ENCODE results near the gene HOXA10. TPM values are rescaled to one million over a fixed set of nuclear protein-coding genes. Genes with fewer than 3 reads are reported as not detected.
A peak's percentile ranks its signal among the peaks of the same experiment; 100 is the strongest.

The HOXA10 gene
- total RNA-seq, 2 donors from 2014 or later: not detected

DNA sequence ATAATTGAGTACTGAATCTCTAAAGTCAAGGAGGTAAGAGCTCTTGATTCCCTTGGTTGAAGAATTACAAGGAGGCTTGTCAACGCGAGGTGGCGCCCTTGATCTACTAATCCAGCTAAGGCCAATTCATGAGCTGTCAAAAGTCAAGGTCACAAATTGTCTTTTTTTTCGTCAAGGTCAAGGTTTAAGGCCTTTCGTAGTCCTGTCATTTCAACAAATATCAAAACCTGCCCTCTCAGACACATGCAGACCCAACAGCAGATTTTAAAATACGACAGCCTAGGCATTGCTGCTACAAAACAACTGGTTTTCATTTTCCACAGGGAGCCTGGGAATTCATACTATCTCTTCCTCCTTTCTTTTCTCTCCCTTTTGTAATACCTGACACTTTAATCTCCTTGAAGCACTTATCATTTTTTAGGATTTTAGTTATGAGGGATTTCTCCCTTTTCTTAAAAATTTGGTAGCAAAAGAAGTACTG, 22.2 kb upstream of the HOXA10 start:
- Histone ChIP-seq H3K4me1 (ENCODE audit: control insufficient read depth, insufficient read depth, low read length) (no peaks in the 10 kb centered on the region), H3K36me3 (ENCODE audit: control insufficient read depth, insufficient read depth, low read length) (no peaks in the 10 kb centered on the region), H3K27ac (ENCODE audit: low read depth, low read length) (no peak overlapping the region), H3K4me3 (ENCODE audit: low read length) (no peak overlapping the region), H3K9me3 (ENCODE audit: control insufficient read depth, low read length) (no peaks in the 10 kb centered on the region), H3K9ac (ENCODE audit: extremely low read depth, low read length, poor library complexity, severe bottlenecking) (no peak overlapping the region), H3K27me3 (ENCODE audit: control insufficient read depth, insufficient read depth, low read length, poor library complexity, severe bottlenecking) (peaks cover 97% of the 10 kb centered on the region)
- H3K27me3 Mint-ChIP-seq (ENCODE audit: insufficient read depth): peaks cover 94% of the 10 kb centered on the region
- H3K4me1 Mint-ChIP-seq: peaks cover 5% of the 10 kb centered on the region
- H3K36me3 Mint-ChIP-seq (ENCODE audit: low read depth): no peaks in the 10 kb centered on the region
- H3K4me3 Mint-ChIP-seq: no peak overlapping the region
- peak; percentile 95 for DNase-seq
- no peaks in the 10 kb centered on the region for H3K9me3 Mint-ChIP-seq
- TF ChIP-seq, protein P1, sequence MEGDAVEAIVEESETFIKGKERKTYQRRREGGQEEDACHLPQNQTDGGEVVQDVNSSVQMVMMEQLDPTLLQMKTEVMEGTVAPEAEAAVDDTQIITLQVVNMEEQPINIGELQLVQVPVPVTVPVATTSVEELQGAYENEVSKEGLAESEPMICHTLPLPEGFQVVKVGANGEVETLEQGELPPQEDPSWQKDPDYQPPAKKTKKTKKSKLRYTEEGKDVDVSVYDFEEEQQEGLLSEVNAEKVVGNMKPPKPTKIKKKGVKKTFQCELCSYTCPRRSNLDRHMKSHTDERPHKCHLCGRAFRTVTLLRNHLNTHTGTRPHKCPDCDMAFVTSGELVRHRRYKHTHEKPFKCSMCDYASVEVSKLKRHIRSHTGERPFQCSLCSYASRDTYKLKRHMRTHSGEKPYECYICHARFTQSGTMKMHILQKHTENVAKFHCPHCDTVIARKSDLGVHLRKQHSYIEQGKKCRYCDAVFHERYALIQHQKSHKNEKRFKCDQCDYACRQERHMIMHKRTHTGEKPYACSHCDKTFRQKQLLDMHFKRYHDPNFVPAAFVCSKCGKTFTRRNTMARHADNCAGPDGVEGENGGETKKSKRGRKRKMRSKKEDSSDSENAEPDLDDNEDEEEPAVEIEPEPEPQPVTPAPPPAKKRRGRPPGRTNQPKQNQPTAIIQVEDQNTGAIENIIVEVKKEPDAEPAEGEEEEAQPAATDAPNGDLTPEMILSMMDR (conservative IDR thresholded peaks at IDR 0.05): peak; percentile 93
- WGBS, 2 experiments (ENCODE audit: insufficient coverage in 1 of 2, insufficient read length in 1 of 2): 2 to 3% methylated on average over 6 of the region's 6 CpGs
- no peak overlapping the region for H3K27ac Mint-ChIP-seq

DNA sequence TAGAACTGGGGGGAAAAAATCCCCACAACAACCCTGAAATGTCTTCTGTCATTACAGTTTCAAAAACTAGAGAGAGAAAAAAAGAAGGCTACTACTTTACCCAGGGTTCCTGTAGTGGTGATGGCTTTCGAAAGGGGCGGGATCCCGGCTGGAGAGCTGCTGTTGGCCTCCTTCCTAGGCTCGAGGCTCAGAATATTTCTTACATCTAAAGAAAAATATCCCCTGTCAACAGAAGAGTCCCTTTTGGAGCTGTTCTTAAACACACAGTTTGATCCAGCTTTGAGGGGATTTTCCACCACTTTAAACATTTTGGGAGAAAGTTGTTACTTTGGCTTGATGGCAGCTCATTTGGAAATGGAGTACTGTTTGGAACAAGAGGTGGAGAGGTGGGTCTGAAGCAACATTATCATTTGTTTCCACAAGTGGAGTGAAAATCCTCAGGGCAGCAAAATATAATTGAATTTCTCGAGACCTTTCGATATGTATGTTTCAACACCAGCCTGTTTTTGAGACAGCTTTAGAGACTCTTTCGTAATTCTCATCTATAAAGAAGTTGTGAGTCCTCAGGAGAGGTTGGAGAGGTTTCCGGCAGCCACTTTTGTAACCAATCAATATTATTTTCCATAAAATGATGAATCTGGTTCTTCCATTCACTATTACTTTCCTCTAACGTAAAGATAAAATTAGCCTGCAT, 20.7 kb upstream of the HOXA10 start:
- Histone ChIP-seq H3K27ac (ENCODE audit: low read depth, low read length) (no peak overlapping the region), H3K36me3 (ENCODE audit: control insufficient read depth, insufficient read depth, low read length) (no peaks in the 10 kb centered on the region), H3K27me3 (ENCODE audit: control insufficient read depth, insufficient read depth, low read length, poor library complexity, severe bottlenecking) (peaks cover 97% of the 10 kb centered on the region), H3K9me3 (ENCODE audit: control insufficient read depth, low read length) (no peaks in the 10 kb centered on the region), H3K9ac (ENCODE audit: extremely low read depth, low read length, poor library complexity, severe bottlenecking) (no peak overlapping the region), H3K4me1 (ENCODE audit: control insufficient read depth, insufficient read depth, low read length) (no peaks in the 10 kb centered on the region), H3K4me3 (ENCODE audit: low read length) (no peak overlapping the region)
- Mint-ChIP-seq H3K4me3 (no peak overlapping the region), H3K27ac (no peak overlapping the region), H3K27me3 (ENCODE audit: insufficient read depth) (peaks cover 96% of the 10 kb centered on the region), H3K36me3 (ENCODE audit: low read depth) (no peaks in the 10 kb centered on the region), H3K9me3 (no peaks in the 10 kb centered on the region), H3K4me1 (no peaks in the 10 kb centered on the region)
- TF ChIP-seq, protein P1 (conservative IDR thresholded peaks at IDR 0.05): no peak
- WGBS, 2 experiments (ENCODE audit: insufficient coverage in 1 of 2, insufficient read length in 1 of 2): 49 to 53% methylated on average over 8 to 9 of the region's 9 CpGs
- DNase-seq: peak; percentile 45

DNA sequence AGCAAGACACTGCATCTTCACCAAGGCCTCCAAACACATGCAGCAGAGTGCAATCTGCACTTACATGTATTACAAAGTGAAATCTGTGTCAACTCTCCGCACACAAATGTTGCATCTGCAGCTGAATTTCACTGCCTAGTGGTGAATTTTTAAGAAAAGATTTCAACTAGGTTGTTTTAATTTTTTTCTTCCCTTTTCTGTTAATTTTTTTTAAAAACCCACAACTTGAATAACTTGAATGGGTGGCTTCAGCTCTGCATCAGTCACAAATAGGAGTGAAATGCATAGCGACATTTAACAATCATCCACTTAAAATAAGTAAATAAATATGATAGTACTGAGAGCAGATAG, 19.9 kb upstream of the HOXA10 start:
- Mint-ChIP-seq H3K27ac (no peak overlapping the region), H3K4me1 (peaks cover under 1% of the 10 kb centered on the region), H3K36me3 (ENCODE audit: low read depth) (no peaks in the 10 kb centered on the region), H3K4me3 (no peak overlapping the region), H3K27me3 (ENCODE audit: insufficient read depth) (peaks cover 99% of the 10 kb centered on the region), H3K9me3 (no peaks in the 10 kb centered on the region)
- H3K4me3 ChIP-seq (ENCODE audit: low read length): no peak overlapping the region
- H3K27me3 ChIP-seq (ENCODE audit: control insufficient read depth, insufficient read depth, low read length, poor library complexity, severe bottlenecking): peaks cover 100% of the 10 kb centered on the region
- no peaks in the 10 kb centered on the region for H3K9me3 ChIP-seq (ENCODE audit: control insufficient read depth, low read length)
- 13% methylated on average over 1 of the region's 2 CpGs; no CpG with 5 or more reads in 1 of the 2 experiments for WGBS, 2 experiments (ENCODE audit: insufficient coverage in 1 of 2, insufficient read length in 1 of 2)
- H3K36me3 ChIP-seq (ENCODE audit: control insufficient read depth, insufficient read depth, low read length): no peaks in the 10 kb centered on the region
- DNase-seq: no peak
- H3K27ac ChIP-seq (ENCODE audit: low read depth, low read length): no peak overlapping the region
- TF ChIP-seq, protein P1 (conservative IDR thresholded peaks at IDR 0.05): no peak
- H3K9ac ChIP-seq (ENCODE audit: extremely low read depth, low read length, poor library complexity, severe bottlenecking): no peak overlapping the region
- H3K4me1 ChIP-seq (ENCODE audit: control insufficient read depth, insufficient read depth, low read length): no peaks in the 10 kb centered on the region

Measured in endodermal cell (in vitro differentiated cells).